Stimulated activated CD4-positive, alpha-beta T cell treated with anti-CD3 and anti-CD28 coated beads, Interleukin-1b, Interleukin-23, amount 100 ng/mL, for 1 hour (primary cell): ENCODE results near the gene PRDM16.

ENCODE experiments used
- DNase-seq, 2 donors: peaks; one replicate each; pipeline ENCODE4 v3.0.0-alpha.2; 2020; ENCODE audit warnings: low read depth in 2 of 2

PRDM16 gene

DNA sequence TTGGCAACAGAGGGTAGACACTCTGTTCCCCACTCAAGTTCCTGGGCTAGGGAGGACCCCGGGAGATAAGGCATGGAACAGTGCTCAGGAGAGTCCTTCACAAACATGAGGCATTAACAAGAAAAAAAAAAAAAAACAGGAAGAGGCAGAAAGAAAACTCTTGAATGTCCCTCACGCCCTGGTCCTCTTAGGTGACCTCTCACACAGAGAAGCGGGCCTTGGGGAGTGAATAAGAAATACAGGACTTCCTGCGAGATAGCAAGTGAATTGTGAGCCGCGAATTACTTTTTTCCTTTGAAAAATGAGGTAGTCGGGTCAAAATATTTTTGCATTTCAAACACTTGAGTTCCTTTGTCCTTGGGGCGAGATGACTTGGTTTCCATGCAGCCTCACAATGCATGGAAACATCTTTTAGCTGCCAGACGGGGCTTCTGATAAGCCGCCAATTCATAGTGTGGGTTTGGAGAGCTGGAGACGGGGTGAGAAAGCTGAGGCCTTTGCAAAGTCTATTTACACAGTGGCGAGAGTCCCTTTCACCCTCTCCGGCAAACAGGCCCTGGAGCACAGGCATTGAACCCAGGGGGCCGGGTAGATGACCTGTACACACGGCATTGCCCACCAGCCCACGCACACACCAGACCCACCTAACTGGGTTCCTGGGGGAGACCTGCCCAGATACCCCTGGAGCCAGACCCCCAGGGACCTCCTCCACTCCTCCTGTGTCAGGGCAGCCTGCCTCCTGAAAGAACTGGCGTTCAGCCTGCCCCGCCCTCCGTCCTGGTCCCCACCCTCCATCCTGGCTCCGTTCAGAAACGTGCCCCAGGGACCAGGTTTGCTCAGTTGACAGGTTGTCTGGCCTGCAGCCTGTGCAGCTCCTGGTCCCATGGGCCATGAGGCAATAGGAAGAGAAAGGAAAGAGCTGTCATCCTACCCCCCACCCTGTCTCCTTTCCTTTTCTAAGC lies 192.3 kb downstream of the PRDM16 start:
- no peak for DNase-seq

- DNase-seq = no peak
Measured at GRCh38 chr1:3261969-3262579, 193.1 kb downstream of the PRDM16 start.

DNA sequence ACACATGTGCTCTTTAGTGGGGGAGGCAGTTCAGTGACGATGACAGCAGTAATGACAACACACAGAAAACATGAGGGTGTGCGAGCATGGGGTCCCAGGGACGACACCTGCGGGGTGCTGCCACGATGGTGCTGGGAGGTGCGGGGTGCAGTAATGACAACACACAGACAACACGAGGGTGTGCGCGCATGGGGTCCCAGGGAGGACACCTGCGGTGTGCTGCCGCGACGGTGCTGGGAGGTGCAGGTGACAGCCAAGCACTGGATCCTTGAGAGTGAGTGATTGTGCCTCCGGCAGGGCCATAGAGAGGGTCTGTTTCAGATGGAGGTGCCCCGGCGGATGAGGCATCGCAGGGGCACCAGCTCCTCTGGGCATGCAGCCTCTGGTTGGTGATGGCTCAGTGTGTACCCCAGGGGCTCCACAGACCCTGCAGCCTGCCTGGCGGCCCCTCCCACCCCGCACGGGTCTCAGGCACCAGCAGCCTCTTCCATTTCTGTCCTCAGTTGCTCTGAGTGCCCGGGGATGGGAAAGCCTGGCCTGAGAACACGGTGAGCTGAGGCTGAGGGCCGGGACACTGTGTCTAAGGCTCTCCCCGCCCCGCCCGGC lies 193.8 kb downstream of the PRDM16 start:
- DNase-seq = no peak

GRCh38 chr1:3263790-3264189 lies 194.8 kb downstream of the PRDM16 start:
- no peak for DNase-seq

DNA sequence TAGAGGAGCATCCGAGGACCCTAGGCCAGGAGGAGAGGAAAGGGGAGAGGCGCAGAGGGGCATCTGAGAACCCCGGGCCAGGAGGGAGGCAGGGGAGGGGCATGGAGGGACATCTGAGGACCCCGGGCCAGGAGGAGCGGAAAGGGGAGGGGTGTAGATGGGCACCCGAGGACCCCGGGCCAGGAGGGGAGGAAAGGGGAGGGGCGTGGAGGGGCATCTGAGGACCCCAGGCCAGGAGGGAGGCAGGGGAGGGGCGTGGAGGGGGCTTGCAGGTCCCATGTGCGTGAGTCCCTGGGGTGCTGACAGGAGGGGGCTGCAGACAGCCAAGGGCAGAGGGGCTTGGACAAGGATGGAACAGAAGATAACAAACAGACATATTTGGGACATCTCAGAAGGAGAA lies 195.5 kb downstream of the PRDM16 start:
- DNase-seq = no peak

DNA sequence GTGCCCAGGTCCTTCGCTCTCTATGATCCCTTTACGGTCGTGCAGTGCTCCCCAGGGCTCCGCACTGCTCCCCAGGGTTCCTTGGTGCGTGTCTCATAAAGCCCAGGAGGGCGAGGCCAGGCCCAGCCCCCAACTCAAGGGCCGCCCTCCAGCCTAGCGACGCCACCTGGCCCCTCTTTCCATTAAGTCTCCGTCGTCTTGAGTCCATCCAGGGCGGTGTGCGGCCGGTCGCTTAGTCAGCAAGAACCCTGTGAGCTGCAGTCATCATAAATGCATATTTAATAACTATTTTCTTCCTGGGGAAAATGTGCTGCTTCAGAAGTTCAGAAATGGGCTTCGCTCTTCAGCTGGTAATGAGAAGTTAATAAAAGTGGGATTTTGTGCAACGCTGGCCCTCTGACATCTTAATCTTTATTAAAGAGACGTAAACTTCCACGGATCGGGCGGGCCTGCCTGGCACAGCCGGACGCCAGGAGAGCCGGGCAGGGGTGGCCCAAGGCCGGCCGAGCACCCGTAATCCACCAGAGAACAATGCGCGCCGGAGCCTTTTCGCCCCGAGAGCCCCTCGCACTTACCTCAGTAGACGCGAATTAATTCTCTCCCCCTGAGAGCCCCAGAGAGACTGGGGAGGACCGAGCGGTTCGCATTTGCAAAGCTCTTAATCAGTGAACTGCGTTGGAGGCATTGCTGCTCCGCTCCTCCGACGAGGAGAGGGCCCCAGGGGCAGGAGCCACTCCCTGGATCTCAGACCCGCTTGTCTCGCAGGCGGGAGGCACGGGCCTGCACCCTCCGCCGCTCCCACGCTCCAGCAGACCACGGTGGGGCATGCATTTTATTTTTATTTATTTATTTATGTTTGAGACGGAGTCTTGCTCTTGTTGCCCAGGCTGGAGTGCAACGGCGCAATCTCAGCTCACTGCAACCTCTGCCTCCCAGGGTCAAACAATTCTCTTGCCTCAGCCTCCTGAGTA lies 197.1 kb downstream of the PRDM16 start:
- DNase-seq = no peak

DNA sequence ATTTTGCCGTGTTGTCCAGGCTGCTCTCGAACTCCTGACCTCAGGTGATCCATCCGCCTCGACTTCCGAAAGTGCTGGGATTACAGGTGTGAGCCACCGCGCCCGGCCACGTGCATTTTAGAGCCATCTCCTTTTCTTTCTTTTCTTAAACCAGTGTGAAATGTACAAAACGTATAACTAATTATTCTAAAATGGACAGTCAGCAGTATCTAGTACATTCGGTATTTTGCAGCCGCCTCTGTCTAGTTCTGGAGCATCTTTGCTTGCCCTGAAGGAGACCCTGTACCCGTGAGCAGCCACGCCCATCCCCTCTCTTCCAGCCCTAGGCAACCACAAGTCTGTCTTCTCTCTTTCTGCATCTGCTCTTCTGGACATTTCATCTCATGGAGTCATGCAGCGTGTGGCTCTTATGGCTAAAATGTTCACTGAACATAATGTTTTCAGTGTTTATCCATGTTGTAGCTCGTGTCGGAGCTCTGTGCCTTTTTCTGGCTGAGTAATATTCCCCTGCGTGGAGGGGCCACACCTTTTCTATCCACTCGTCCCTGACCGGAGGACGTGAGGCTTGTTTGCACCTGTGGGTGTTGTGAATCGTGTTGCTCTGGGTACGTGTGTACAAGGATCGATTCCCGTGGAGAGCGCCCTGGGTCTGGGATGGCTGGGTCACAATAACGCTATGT lies 198.0 kb downstream of the PRDM16 start:
- DNase-seq = no peak

DNA sequence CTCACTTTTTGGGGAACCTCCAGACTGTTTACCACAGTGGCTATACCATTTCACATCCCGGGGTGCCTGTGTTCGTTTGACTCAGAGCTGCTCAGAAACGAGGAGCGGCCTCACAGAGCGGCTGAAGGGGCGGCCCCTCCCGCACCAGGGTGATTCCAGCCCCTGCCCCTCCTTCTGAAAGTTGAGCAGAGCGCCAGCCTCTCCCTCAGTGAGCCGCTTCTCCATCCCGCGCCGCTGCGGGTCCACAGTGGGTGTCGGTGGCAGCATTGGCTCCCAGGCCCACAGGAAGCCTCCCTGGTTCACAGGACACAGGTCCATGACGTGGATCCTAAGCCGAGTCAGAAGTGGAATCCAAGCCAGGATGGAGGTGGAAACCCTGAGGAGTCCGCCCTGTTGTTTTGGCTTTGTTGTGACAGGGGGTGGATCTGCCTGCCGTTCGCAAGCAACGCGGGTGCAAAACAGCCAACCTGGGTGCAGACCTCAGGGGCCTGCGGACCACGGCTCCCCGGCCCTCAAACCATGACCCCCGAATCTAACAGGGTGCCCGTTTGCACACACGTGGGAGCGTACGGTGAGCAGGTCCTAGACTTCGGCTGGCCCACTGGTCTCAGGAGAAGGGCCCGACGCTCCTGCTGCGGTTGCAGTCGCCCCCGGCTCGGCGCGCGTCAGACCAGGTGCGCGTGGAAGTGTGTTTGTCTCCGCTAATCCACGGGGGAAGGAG lies 198.7 kb downstream of the PRDM16 start:
- no peak for DNase-seq

GRCh38 chr1:3268281-3268680 lies 199.3 kb downstream of the PRDM16 start:
- DNase-seq = no peak

- DNase-seq = no peak
Measured at GRCh38 chr1:3270403-3271245, 201.6 kb downstream of the PRDM16 start.

DNA sequence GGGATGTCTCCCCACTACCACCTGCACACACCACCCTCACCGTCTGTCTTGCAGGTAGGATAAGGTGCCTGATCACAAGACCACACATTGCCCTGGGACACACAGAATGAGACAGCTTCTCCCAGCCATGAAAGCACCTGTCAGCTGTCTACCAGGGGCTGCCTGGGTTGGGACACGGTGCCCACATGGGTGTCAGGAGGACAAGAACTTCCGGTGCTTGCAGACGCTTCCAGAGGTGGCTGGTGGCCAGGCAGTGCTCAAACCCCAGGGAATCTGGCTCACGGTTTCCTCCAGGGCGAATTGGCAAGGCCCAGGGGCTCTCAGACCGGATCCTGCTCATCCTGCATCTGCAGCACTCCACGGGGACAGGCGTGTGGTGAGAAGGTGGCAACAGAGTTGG lies 202.9 kb downstream of the PRDM16 start:
- DNase-seq = no peak

GRCh38 chr1:3272321-3273045 lies 203.5 kb downstream of the PRDM16 start:
- DNase-seq = no peak

DNA sequence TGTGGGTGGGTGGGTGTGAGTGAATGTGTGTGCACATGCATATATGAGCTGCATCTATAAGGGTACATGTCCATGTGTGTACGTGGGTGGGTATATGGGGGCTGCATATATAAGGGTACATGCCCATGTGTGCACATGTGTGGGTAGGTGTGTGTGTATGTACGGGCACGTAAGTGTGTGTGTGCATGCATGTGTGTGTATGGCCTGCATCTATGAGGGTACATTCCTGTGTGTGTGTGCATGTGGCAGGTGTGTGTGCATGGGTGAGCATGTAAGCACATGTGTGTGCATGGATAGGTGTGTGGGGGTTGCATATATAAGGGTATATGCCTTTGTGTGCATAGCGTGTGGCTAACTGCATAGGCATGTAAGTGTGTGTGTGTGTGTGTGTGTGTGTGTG lies 204.4 kb downstream of the PRDM16 start:
- DNase-seq = no peak

- DNase-seq = no peak
Measured at GRCh38 chr1:3274972-3275371, 206.0 kb downstream of the PRDM16 start.

DNA sequence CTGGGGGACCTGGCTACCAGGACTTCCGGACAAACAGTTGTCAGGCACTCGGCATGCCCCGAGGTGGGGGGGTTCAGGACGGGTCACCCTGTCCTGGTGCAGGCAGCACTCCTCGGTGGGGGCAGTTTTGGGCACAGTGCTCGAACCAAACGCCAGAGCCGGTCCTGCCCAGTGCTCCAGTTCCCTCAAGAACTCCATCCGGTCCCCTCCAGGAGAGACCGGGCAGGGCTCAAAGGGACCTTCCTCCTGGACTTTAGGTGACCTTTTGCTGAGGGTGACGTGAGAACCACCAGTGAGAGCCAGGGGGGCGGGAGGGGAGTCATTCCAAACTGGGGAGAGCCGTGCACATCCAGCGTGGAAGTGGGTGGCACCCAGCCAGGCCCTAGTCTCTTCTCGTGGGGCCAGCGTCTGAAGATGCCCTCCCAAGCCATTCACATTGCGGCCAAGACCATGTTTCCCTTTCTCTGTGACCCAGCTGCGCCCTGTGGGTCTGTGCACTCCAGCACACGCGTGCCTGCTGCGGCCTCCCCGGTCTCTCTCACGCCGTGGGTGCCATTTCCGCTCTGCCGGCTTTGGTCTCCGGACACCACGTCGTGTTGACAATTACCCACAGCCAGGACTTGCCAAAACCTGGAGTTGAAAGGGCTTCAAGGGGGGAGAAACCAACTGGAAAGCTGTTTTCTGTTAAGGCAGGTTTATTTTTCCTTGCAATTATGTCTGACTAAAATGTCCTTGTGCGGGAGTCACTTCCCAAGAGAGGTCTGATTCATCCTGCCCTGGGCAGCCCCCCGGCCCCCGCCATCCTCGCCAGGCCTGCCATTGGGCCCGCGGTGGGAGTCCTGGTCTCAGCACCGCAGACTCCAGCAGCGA lies 206.7 kb downstream of the PRDM16 start:
- DNase-seq = no peak

GRCh38 chr1:3276341-3276800 lies 207.4 kb downstream of the PRDM16 start:
- no peak for DNase-seq

- no peak for DNase-seq
Measured at GRCh38 chr1:3277011-3277471, 208.0 kb downstream of the PRDM16 start.

DNA sequence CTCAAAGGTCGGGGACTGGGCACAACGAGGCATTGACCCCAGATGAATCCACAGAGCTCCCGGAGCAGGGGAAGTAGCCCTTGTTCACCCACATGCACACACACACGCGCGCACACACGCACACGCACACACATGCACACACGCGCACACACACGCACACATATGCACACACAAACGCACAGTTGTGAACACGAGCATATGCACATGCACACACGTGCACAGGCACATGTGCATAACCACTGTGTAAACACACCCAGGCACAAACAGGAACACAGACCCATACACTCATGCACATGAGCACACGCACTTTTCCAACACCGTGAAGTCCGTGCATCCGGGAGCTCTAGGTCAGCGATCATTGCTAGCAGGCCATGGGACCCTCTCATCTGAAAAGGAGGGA lies 208.6 kb downstream of the PRDM16 start:
- no peak for DNase-seq
